H1 (cell line): ENCODE results near the gene MPPED2. TPM values are rescaled to one million over a fixed set of nuclear protein-coding genes. Genes with fewer than 3 reads are reported as not detected.

ENCODE experiments used
- GABPA ChIP-seq: IDR thresholded peaks from 2 replicates; pipeline ENCODE4 v1.6.1; 2011; ENCODE audit warnings: mild to moderate bottlenecking, low read length, moderate library complexity, borderline replicate concordance; ENCODE audit not compliant: insufficient read depth
- HDAC2 ChIP-seq, 2 experiments: fragments of 300-600 bp in 1 of 2; sonication (generic) in 1 of 2; IDR thresholded peaks; 2 replicates each; pipeline ENCODE4 v1.6.1; 2011 to 2012; ENCODE audit warnings: low read depth in 2 of 2, low read length in 2 of 2, mild to moderate bottlenecking in 2 of 2, moderate library complexity in 2 of 2, borderline replicate concordance in 1 of 2, inconsistent platforms in 1 of 2
- KDM5A ChIP-seq: fragments of 200-600 bp; IDR thresholded peaks from 2 replicates; pipeline ENCODE4 v1.7.1; 2012; ENCODE audit warnings: mild to moderate bottlenecking, low read length, inconsistent platforms, mixed read lengths
- SAP30 ChIP-seq: fragments of 300-600 bp; sonication (generic); IDR thresholded peaks from 2 replicates; pipeline ENCODE4 v1.7.1; 2012; ENCODE audit warnings: low read length, moderate library complexity, mild to moderate bottlenecking, inconsistent platforms; ENCODE audit not compliant: insufficient read depth, insufficient replicate concordance
- SRF ChIP-seq: IDR thresholded peaks from 2 replicates; pipeline ENCODE4 v1.6.1; 2011; ENCODE audit warnings: mild to moderate bottlenecking, low read depth, low read length, moderate library complexity
- TAF1 ChIP-seq: IDR thresholded peaks from 2 replicates; pipeline ENCODE4 v1.6.1; 2011; ENCODE audit warnings: mild to moderate bottlenecking, low read depth, low read length
- polyA plus RNA-seq, 7 experiments: library from polyadenylated mRNA; depleted of rRNA in 3 of 7; stranded (reverse) in 5 of 7; unstranded in 2 of 7; fragments of >200 nt in 5 of 7; fragments of 200-250 nt in 2 of 7; gene quantifications; 1 replicate in 5 of 7; 2 replicates in 1 of 7; 4 replicates in 1 of 7; pipeline versions ENCODE4 v1.2.1 to v1.2.3, GENCODE V29; 2011 to 2013; ENCODE audit warnings: missing spikeins in 2 of 7, mixed read lengths in 2 of 7
- total RNA-seq: library from RNA; stranded (reverse); fragmentation: NEBNext Ultra II Directional; extraction: Animal tissue kit (Norgen Biotek cat#: 25700); gene quantifications from 2 replicates; pipeline ENCODE4 v1.2.1, GENCODE V29; 2021
- TF ChIP-seq, protein P1 (sequence below): fragments of 300-600 bp; sonication (generic); IDR thresholded peaks from 2 replicates; pipeline ENCODE4 v1.7.1; 2012; ENCODE audit warnings: low read length, moderate library complexity, mild to moderate bottlenecking, inconsistent platforms; ENCODE audit not compliant: insufficient replicate concordance

Gene MPPED2
- total and polyA plus RNA-seq, 2 of the 8 experiments (the other 6 are each of a cell fraction or from before 2014, with no cell fraction given): 1.3 to 3.5 TPM

- TF ChIP-seq, protein P1, sequence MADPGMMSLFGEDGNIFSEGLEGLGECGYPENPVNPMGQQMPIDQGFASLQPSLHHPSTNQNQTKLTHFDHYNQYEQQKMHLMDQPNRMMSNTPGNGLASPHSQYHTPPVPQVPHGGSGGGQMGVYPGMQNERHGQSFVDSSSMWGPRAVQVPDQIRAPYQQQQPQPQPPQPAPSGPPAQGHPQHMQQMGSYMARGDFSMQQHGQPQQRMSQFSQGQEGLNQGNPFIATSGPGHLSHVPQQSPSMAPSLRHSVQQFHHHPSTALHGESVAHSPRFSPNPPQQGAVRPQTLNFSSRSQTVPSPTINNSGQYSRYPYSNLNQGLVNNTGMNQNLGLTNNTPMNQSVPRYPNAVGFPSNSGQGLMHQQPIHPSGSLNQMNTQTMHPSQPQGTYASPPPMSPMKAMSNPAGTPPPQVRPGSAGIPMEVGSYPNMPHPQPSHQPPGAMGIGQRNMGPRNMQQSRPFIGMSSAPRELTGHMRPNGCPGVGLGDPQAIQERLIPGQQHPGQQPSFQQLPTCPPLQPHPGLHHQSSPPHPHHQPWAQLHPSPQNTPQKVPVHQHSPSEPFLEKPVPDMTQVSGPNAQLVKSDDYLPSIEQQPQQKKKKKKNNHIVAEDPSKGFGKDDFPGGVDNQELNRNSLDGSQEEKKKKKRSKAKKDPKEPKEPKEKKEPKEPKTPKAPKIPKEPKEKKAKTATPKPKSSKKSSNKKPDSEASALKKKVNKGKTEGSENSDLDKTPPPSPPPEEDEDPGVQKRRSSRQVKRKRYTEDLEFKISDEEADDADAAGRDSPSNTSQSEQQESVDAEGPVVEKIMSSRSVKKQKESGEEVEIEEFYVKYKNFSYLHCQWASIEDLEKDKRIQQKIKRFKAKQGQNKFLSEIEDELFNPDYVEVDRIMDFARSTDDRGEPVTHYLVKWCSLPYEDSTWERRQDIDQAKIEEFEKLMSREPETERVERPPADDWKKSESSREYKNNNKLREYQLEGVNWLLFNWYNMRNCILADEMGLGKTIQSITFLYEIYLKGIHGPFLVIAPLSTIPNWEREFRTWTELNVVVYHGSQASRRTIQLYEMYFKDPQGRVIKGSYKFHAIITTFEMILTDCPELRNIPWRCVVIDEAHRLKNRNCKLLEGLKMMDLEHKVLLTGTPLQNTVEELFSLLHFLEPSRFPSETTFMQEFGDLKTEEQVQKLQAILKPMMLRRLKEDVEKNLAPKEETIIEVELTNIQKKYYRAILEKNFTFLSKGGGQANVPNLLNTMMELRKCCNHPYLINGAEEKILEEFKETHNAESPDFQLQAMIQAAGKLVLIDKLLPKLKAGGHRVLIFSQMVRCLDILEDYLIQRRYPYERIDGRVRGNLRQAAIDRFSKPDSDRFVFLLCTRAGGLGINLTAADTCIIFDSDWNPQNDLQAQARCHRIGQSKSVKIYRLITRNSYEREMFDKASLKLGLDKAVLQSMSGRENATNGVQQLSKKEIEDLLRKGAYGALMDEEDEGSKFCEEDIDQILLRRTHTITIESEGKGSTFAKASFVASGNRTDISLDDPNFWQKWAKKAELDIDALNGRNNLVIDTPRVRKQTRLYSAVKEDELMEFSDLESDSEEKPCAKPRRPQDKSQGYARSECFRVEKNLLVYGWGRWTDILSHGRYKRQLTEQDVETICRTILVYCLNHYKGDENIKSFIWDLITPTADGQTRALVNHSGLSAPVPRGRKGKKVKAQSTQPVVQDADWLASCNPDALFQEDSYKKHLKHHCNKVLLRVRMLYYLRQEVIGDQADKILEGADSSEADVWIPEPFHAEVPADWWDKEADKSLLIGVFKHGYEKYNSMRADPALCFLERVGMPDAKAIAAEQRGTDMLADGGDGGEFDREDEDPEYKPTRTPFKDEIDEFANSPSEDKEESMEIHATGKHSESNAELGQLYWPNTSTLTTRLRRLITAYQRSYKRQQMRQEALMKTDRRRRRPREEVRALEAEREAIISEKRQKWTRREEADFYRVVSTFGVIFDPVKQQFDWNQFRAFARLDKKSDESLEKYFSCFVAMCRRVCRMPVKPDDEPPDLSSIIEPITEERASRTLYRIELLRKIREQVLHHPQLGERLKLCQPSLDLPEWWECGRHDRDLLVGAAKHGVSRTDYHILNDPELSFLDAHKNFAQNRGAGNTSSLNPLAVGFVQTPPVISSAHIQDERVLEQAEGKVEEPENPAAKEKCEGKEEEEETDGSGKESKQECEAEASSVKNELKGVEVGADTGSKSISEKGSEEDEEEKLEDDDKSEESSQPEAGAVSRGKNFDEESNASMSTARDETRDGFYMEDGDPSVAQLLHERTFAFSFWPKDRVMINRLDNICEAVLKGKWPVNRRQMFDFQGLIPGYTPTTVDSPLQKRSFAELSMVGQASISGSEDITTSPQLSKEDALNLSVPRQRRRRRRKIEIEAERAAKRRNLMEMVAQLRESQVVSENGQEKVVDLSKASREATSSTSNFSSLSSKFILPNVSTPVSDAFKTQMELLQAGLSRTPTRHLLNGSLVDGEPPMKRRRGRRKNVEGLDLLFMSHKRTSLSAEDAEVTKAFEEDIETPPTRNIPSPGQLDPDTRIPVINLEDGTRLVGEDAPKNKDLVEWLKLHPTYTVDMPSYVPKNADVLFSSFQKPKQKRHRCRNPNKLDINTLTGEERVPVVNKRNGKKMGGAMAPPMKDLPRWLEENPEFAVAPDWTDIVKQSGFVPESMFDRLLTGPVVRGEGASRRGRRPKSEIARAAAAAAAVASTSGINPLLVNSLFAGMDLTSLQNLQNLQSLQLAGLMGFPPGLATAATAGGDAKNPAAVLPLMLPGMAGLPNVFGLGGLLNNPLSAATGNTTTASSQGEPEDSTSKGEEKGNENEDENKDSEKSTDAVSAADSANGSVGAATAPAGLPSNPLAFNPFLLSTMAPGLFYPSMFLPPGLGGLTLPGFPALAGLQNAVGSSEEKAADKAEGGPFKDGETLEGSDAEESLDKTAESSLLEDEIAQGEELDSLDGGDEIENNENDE: no peak
- TF ChIP-seq TAF1 (no peak), HDAC2 (IDR thresholded peaks at IDR 0.05; ENCODE audit: borderline replicate concordance in 1 of 2, low read depth in 2 of 2, low read length in 2 of 2) (no peak), GABPA (no peak), SRF (no peak), SAP30 (no peak), KDM5A (no peak)
These were observed 33.6 kb upstream of the MPPED2 start (continued) for GRCh38 chr11:30619767-30620166.
